ENCODE data around the gene IFT20. TPM values are rescaled to one million over a fixed set of nuclear protein-coding genes. Genes with fewer than 3 reads are reported as not detected.

IFT20 gene
- total RNA-seq, 1 donor from 2014 or later, result 14.0 TPM

DNA sequence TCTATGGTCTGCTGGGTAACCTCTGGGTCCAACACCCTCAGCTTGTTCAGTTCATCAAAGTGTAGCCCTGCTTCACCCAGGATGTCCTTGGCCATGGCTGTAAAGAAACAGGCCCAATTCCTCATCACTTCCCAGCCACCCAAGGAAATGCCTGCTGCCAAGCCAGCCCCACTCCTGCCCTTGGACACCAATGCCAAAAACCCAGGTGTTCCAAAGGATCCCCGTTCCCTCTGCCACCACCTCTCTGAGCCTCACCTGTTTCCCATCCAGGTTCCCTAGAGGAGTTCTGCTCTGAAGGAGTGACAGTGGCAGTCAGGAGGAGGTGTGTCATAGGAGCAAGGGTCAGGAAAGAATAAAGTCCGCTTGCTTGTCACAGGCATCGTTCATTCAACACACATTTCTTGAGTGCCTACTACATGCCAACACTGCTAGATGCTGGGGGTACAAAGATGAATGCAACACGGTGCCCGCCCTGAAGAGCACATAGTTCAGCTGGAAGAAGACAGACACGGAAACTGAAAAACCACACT is 3.3 kb downstream of the IFT20 start:
- TF ChIP-seq, protein P1, sequence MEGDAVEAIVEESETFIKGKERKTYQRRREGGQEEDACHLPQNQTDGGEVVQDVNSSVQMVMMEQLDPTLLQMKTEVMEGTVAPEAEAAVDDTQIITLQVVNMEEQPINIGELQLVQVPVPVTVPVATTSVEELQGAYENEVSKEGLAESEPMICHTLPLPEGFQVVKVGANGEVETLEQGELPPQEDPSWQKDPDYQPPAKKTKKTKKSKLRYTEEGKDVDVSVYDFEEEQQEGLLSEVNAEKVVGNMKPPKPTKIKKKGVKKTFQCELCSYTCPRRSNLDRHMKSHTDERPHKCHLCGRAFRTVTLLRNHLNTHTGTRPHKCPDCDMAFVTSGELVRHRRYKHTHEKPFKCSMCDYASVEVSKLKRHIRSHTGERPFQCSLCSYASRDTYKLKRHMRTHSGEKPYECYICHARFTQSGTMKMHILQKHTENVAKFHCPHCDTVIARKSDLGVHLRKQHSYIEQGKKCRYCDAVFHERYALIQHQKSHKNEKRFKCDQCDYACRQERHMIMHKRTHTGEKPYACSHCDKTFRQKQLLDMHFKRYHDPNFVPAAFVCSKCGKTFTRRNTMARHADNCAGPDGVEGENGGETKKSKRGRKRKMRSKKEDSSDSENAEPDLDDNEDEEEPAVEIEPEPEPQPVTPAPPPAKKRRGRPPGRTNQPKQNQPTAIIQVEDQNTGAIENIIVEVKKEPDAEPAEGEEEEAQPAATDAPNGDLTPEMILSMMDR (conservative IDR thresholded peaks at IDR 0.05), result no peak
- H3K4me3 Mint-ChIP-seq, result peak overlapping the region; percentile 98
- no peak overlapping the region for H3K27ac Mint-ChIP-seq (ENCODE audit: unreplicated experiment)
- peaks cover 3% of the 10 kb centered on the region for H3K27me3 Mint-ChIP-seq (ENCODE audit: low read depth)
- H3K9me3 Mint-ChIP-seq, result no peaks in the 10 kb centered on the region
- peaks cover 3% of the 10 kb centered on the region for H3K36me3 Mint-ChIP-seq (ENCODE audit: low read depth)
- DNase-seq (ENCODE audit: low read depth, low spot score), result no peak
- peaks cover 34% of the 10 kb centered on the region for H3K4me1 Mint-ChIP-seq

DNA sequence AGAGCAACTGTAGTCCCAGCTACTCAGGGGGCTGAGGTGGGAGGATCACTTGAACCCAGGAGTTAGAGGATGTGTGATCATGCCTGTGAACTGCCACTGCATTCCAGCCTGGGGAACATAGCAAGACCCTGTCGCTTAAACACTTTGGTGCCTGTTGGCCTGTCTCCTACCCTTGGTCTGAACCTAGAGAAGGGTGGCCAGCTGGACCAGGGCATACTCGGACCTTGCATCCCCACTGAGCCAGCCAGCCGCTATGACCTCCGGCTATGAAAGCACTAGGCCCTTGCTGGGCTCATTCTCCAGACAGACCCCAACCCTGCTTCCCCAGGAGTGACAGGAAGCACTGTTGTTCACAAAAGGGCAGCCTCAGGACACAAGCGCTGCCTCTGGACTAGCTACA is 4.6 kb downstream of the IFT20 start:
- no peak for DNase-seq (ENCODE audit: low read depth, low spot score)
- Mint-ChIP-seq H3K9me3 (no peaks in the 10 kb centered on the region), H3K4me3 (no peak overlapping the region), H3K27me3 (ENCODE audit: low read depth) (peaks cover 3% of the 10 kb centered on the region), H3K36me3 (ENCODE audit: low read depth) (peaks cover 8% of the 10 kb centered on the region), H3K4me1 (peaks cover 24% of the 10 kb centered on the region), H3K27ac (ENCODE audit: unreplicated experiment) (no peak overlapping the region)
- TF ChIP-seq, protein P1 (conservative IDR thresholded peaks at IDR 0.05), result no peak

DNA sequence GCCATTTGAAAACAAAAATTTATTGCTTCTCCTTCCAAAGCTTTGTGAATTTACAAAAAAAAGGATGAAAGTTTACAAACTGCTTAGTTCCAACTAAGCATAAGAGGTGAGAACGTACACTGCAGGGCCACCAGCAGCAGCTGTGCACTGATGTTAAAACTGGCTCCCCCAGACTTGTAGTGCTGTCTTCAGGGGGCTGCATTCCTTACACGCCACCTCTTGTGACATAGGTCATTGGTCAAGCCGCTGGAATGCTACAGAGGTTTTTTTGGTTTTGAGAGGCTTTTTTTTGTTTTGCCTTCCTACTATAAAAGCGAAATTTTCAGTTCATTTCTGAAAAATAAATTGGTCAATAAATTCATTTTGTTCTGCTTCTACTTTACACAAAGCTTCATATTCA is 6.9 kb downstream of the IFT20 start:
- Mint-ChIP-seq H3K36me3 (ENCODE audit: low read depth) (peaks cover 11% of the 10 kb centered on the region), H3K27ac (ENCODE audit: unreplicated experiment) (no peak overlapping the region), H3K27me3 (ENCODE audit: low read depth) (no peaks in the 10 kb centered on the region), H3K4me3 (no peak overlapping the region), H3K9me3 (no peaks in the 10 kb centered on the region), H3K4me1 (peaks cover 18% of the 10 kb centered on the region)
- no peak for DNase-seq (ENCODE audit: low read depth, low spot score)
- TF ChIP-seq, protein P1 (conservative IDR thresholded peaks at IDR 0.05), result no peak

DNA sequence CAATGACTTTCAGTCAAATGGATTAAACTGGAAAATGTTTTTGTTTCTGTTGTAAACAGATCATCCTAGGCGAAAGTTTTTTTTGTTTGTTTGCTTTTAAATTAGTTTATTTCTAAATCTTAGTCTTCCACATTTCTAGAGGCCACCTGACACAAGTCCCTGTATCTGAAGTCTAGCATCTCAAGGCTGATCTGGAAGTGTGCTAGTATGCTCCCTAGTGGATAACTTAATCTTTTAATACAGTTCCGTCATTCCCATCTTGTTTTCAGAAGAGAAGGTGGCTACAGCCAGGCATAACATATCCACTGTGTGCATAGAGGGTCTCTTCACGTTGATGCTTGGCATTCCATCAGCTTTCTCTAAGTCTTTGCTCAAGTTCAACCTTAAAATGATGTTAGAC is 7.6 kb downstream of the IFT20 start:
- no peak overlapping the region for H3K4me3 Mint-ChIP-seq
- peaks cover 11% of the 10 kb centered on the region for H3K36me3 Mint-ChIP-seq (ENCODE audit: low read depth)
- no peaks in the 10 kb centered on the region for H3K9me3 Mint-ChIP-seq
- H3K4me1 Mint-ChIP-seq, result peaks cover 24% of the 10 kb centered on the region
- no peak overlapping the region for H3K27ac Mint-ChIP-seq (ENCODE audit: unreplicated experiment)
- TF ChIP-seq, protein P1 (conservative IDR thresholded peaks at IDR 0.05), result no peak
- no peak for DNase-seq (ENCODE audit: low read depth, low spot score)
- no peaks in the 10 kb centered on the region for H3K27me3 Mint-ChIP-seq (ENCODE audit: low read depth)

DNA sequence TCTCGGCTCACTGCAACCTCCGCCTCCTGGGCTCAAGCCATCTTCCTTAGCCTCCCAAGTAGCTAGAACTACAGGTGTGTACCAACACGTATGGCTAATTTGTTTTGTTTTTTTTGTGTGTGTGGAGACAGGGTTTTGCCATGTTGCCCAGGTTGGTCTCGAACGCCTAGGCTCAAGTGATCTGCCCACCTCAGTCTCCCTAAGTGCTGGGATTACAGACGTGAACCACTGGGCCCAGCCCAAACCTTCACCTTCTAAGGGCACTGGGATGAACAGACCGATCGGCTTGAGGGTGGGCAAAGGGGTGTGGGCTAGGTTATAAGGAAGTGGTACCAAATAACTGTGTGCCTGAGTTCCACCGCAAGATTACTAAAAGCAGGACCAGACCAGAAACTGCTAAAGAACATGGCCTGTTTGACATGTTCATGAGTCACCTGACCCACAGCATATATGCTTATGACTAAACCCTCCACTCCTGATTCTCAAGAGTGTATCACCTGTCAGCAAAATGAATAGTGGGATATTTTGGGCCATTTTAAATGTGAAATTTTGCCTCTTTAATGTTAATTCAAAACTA is 8.2 kb downstream of the IFT20 start:
- Mint-ChIP-seq H3K27me3 (ENCODE audit: low read depth) (no peaks in the 10 kb centered on the region), H3K36me3 (ENCODE audit: low read depth) (peaks cover 11% of the 10 kb centered on the region), H3K27ac (ENCODE audit: unreplicated experiment) (no peak overlapping the region), H3K9me3 (no peaks in the 10 kb centered on the region), H3K4me3 (no peak overlapping the region), H3K4me1 (peaks cover 29% of the 10 kb centered on the region)
- TF ChIP-seq, protein P1 (conservative IDR thresholded peaks at IDR 0.05), result no peak
- DNase-seq (ENCODE audit: low read depth, low spot score), result no peak

Data from neural crest cell (in vitro differentiated cells).